Hepatocyte (in vitro differentiated cells): ENCODE results near the gene DEPDC4. TPM values are rescaled to one million over a fixed set of nuclear protein-coding genes. Genes with fewer than 3 reads are reported as not detected.
"Not testable (repeated sequence)": the region's sequence is repeated elsewhere in the genome, so short reads cannot be mapped to it uniquely, and the experiment has no call there.

Source experiments
- DNase-seq: peaks from one replicate; pipeline ENCODE4 v3.0.0-alpha.2; 2016; ENCODE audit warnings: low spot score
- H2AFZ ChIP-seq: fragments of 200-600 bp; sonication (generic); 2 replicates; pipeline ENCODE4 v1.6.0; 2016; ENCODE audit warnings: antibody characterized with exemption, mild to moderate bottlenecking
- H3K27ac ChIP-seq: fragments of 200-600 bp; sonication (generic); 2 replicates; pipeline ENCODE4 v1.5.1; 2016; ENCODE audit warnings: mild to moderate bottlenecking
- H3K27me3 ChIP-seq: fragments of 200-600 bp; sonication (generic); 2 replicates; pipeline ENCODE4 v1.6.1; 2016
- H3K36me3 ChIP-seq: fragments of 200-600 bp; sonication (generic); replicated peaks from 2 replicates; pipeline ENCODE4 v1.5.1; 2016; ENCODE audit warnings: low read depth; ENCODE audit not compliant: insufficient read depth
- H3K4me1 ChIP-seq: fragments of 200-600 bp; sonication (generic); 2 replicates; pipeline ENCODE4 v1.5.1; 2016; ENCODE audit warnings: mild to moderate bottlenecking, moderate library complexity; ENCODE audit not compliant: insufficient read depth
- H3K4me2 ChIP-seq: fragments of 200-600 bp; sonication (generic); 2 replicates; pipeline ENCODE4 v1.6.0; 2016
- H3K4me3 ChIP-seq: fragments of 200-600 bp; sonication (generic); 2 replicates; pipeline ENCODE4 v1.5.1; 2016; ENCODE audit warnings: mild to moderate bottlenecking
- H3K79me2 ChIP-seq: fragments of 200-600 bp; sonication (generic); 2 replicates; pipeline ENCODE4 v1.6.0; 2017; ENCODE audit warnings: mild to moderate bottlenecking
- H3K9me2 ChIP-seq: fragments of 200-600 bp; sonication (generic); replicated peaks from 2 replicates; pipeline ENCODE4 v1.6.0; 2017; ENCODE audit warnings: mild to moderate bottlenecking; ENCODE audit not compliant: insufficient read depth
- H3K9me3 ChIP-seq: fragments of 200-600 bp; sonication (generic); 2 replicates; pipeline ENCODE4 v1.5.1; 2016; ENCODE audit warnings: low read depth, mild to moderate bottlenecking
- H4K20me1 ChIP-seq: fragments of 200-600 bp; sonication (generic); 2 replicates; pipeline ENCODE4 v1.6.0; 2016; ENCODE audit warnings: mild to moderate bottlenecking; ENCODE audit not compliant: insufficient read depth, poor library complexity, severe bottlenecking
- EZH2 ChIP-seq: fragments of 200-600 bp; sonication (generic); IDR thresholded peaks from 2 replicates; pipeline ENCODE4 v1.6.1; 2016; ENCODE audit warnings: antibody characterized with exemption, mild to moderate bottlenecking, borderline replicate concordance
- EZH2phosphoT487 ChIP-seq: fragments of 200-600 bp; sonication (generic); IDR thresholded peaks from one replicate; pipeline ENCODE4 v1.6.1; 2018; ENCODE audit warnings: antibody characterized with exemption, mild to moderate bottlenecking, low read depth, moderate library complexity; ENCODE audit not compliant: unreplicated experiment, severe bottlenecking
- WGBS: methylation state at CpG from one replicate; pipeline ENCODE4 v1.1.6; 2016; ENCODE audit warnings: low lambda C conversion rate; ENCODE audit errors: missing lambda C conversion rate; 5-methylcytosine and 5-hydroxymethylcytosine counted together
- polyA plus RNA-seq: library from polyadenylated mRNA; unstranded; fragments of >200 nt; fragmentation: Nextera tagmentation; extraction: Ambion mirVana; gene quantifications from 2 replicates; pipeline ENCODE4 v1.2.1, GENCODE V29; 2016
- total RNA-seq: library from RNA; depleted of rRNA; stranded (reverse); fragments of >200 nt; gene quantifications from 2 replicates; pipeline ENCODE4 v1.2.3, GENCODE V29; 2014
- TF ChIP-seq, protein P1 (sequence below): fragments of 200-600 bp; sonication (generic); IDR thresholded peaks from 2 replicates; pipeline ENCODE4 v1.5.1; 2016; ENCODE audit warnings: antibody characterized with exemption, mild to moderate bottlenecking; ENCODE audit not compliant: poor library complexity

The DEPDC4 gene
- total and polyA plus RNA-seq, 2 experiments from 2014 or later: 0.69 to 1.3 TPM

DNA sequence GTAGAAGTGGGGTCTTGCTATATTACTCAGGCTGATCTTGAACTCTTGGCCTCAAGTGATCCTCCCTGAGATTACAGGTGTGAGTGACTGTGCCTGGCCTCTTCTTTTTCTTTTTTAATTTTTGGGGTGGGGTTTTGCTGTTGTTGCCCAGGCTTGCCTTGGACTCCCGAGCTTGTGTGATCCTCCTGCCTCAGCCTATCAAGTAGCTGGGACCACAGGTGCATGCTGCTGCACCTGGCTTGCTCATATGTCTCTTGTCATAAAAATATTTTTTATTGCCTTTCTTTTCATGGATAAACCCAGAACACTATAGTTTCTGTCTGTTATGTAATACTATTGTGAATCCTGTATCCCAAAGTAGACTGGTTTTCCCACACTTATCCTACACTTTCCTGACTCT is 26.1 kb upstream of the DEPDC4 start:
- 95% methylated on average over 1 of the region's 1 CpG for WGBS
- TF ChIP-seq, protein P1, sequence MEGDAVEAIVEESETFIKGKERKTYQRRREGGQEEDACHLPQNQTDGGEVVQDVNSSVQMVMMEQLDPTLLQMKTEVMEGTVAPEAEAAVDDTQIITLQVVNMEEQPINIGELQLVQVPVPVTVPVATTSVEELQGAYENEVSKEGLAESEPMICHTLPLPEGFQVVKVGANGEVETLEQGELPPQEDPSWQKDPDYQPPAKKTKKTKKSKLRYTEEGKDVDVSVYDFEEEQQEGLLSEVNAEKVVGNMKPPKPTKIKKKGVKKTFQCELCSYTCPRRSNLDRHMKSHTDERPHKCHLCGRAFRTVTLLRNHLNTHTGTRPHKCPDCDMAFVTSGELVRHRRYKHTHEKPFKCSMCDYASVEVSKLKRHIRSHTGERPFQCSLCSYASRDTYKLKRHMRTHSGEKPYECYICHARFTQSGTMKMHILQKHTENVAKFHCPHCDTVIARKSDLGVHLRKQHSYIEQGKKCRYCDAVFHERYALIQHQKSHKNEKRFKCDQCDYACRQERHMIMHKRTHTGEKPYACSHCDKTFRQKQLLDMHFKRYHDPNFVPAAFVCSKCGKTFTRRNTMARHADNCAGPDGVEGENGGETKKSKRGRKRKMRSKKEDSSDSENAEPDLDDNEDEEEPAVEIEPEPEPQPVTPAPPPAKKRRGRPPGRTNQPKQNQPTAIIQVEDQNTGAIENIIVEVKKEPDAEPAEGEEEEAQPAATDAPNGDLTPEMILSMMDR: no peak
- no peak for TF ChIP-seq EZH2phosphoT487
- no peak for TF ChIP-seq EZH2
- no peak for DNase-seq
- Histone ChIP-seq H3K4me1 (no peaks in the 10 kb centered on the region), H3K27me3 (no peaks in the 10 kb centered on the region), H3K4me2 (no peak overlapping the region), H4K20me1 (no peaks in the 10 kb centered on the region), H3K4me3 (no peak overlapping the region), H3K9me3 (no peaks in the 10 kb centered on the region), H3K36me3 (no peaks in the 10 kb centered on the region), H3K79me2 (peaks cover 15% of the 10 kb centered on the region), H2AFZ (no peak overlapping the region), H3K27ac (no peak overlapping the region), H3K9me2 (no peaks in the 10 kb centered on the region)

DNA sequence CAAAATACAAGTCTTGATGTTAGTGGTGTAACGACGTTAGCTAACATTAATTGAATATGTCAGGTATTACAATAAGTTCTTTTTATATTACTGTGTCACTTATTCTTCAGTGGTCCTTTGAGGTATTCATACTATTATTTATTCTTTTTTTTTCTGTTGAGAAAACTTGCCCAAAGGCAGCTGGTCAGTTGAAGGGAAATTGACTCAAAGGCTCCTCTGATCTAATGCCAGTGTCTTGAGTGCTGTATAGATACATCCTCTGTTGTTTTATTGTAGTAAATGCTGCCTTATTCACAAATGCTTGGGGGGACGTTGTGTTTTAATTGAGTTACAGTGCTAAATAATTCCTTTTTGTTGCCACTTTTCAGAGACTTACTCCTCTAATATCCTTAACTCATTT is 23.1 kb upstream of the DEPDC4 start:
- TF ChIP-seq EZH2: no peak
- TF ChIP-seq, protein P1: no peak
- TF ChIP-seq EZH2phosphoT487: no peak
- no peak for DNase-seq
- Histone ChIP-seq H3K36me3 (no peaks in the 10 kb centered on the region), H2AFZ (no peak overlapping the region), H3K79me2 (peaks cover 33% of the 10 kb centered on the region), H4K20me1 (no peaks in the 10 kb centered on the region), H3K4me3 (no peak overlapping the region), H3K4me1 (no peaks in the 10 kb centered on the region), H3K9me2 (no peaks in the 10 kb centered on the region), H3K4me2 (no peak overlapping the region), H3K27ac (no peak overlapping the region), H3K27me3 (no peaks in the 10 kb centered on the region), H3K9me3 (no peaks in the 10 kb centered on the region)
- WGBS: 97% methylated on average over 3 of the region's 3 CpGs

DNA sequence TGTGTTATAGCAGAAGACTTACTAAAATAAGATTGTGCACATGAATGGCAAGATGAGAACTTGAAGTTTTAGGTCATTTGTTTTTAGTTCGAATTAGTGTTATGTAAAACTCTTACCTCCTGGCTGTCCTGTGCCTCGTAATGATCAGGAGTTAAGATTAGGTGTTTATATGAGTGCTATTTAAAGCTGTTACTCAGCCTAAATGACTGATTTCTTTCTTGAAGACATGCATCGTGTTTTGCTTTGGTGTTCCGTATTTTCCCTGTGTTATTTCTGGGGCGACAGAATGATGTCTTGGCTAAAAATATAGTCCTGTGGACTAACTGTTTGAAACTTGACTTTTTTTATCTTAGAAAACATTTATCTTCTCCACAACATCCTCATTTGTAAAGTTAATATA is 22.2 kb upstream of the DEPDC4 start:
- H2AFZ ChIP-seq: no peak overlapping the region
- no peaks in the 10 kb centered on the region for H3K9me2 ChIP-seq
- H3K9me3 ChIP-seq: no peaks in the 10 kb centered on the region
- no peak for TF ChIP-seq EZH2phosphoT487
- no peak for TF ChIP-seq EZH2
- TF ChIP-seq, protein P1: no peak
- H3K4me1 ChIP-seq: no peaks in the 10 kb centered on the region
- no peaks in the 10 kb centered on the region for H3K36me3 ChIP-seq
- H4K20me1 ChIP-seq: no peaks in the 10 kb centered on the region
- DNase-seq: no peak
- H3K4me3 ChIP-seq: no peak overlapping the region
- peaks cover 37% of the 10 kb centered on the region for H3K79me2 ChIP-seq
- H3K27me3 ChIP-seq: no peaks in the 10 kb centered on the region
- WGBS: 86% methylated on average over 5 of the region's 5 CpGs
- no peak overlapping the region for H3K27ac ChIP-seq
- no peak overlapping the region for H3K4me2 ChIP-seq

DNA sequence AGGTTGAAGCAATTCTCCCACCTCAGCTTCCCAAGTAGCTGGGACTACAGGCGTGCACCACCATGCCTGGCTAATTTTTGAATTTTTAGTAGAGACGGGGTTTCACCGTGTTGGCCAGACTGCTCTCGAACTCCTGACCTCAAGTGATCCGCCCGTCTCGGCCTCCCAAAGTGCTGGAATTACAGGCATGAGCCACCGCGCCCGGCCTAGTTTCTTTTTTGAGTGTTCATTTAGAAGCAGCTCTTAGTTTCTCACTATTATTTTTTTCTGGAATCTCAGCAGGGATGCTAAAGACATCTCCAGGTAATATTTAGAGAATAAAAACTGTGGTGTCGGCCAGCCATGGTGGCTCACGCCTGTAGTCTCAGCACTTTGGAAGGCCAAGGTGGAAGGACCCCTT is 17.7 kb upstream of the DEPDC4 start:
- not testable (repeated sequence) for H3K9me2 ChIP-seq, H3K4me2 ChIP-seq, H3K27me3 ChIP-seq, H3K9me3 ChIP-seq, H2AFZ ChIP-seq, DNase-seq, H3K27ac ChIP-seq, H3K36me3 ChIP-seq, H3K4me3 ChIP-seq, H3K4me1 ChIP-seq
- Histone ChIP-seq H4K20me1 (peaks cover 14% of the 10 kb centered on the region), H3K79me2 (peaks cover 74% of the 10 kb centered on the region)
- over 99% methylated on average over 12 of the region's 12 CpGs for WGBS
